ENCODE data around the gene ARRDC4.

Gene ARRDC4

DNA sequence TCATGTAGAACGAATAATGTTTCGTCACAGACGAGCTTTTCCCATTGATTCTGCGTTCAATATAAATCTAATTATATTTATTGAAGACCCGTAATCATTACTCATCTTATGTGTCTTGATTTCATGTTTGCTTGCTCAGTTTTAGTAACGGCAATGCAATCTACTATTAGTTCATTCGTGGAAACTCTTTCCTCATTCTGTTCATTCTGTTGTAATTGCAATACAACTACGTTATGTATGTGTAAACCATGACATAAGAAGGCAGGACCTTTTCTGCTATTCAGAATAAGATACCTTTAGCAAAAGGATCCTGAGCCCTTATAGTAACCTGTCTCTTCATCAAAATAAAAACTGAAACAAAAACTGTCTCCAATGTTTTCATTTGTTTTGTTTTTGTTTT, 6.8 kb upstream of the ARRDC4 start:
- no peak for DNase-seq (ENCODE audit: low read depth)
- TF ChIP-seq CTCF (conservative IDR thresholded peaks at IDR 0.05; ENCODE audit: low read length), result no peak
- no peak overlapping the region for H3K4me3 ChIP-seq (ENCODE audit: low read length)

DNA sequence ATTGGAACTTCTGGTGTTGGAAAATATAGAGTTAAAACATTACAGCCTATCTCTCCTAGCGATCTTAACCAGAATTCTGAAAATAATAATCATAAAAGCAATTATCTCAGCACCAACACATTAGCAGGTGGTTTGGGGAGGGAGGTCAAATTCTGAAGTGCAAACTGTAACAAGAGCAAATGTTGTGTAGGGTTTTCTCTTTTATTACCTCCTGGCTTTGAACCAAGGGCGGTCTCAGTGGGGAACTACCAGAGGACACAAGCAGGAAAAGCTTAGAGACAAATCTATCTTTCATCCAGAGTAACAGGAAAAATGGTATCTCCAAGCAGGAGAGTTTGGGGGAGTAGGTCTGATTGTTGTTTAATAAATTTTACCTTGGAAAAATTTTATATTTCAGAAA, 5.5 kb upstream of the ARRDC4 start:
- DNase-seq (ENCODE audit: low read depth), result no peak
- no peak for TF ChIP-seq CTCF (conservative IDR thresholded peaks at IDR 0.05; ENCODE audit: low read length)
- H3K4me3 ChIP-seq (ENCODE audit: low read length), result no peak overlapping the region

DNA sequence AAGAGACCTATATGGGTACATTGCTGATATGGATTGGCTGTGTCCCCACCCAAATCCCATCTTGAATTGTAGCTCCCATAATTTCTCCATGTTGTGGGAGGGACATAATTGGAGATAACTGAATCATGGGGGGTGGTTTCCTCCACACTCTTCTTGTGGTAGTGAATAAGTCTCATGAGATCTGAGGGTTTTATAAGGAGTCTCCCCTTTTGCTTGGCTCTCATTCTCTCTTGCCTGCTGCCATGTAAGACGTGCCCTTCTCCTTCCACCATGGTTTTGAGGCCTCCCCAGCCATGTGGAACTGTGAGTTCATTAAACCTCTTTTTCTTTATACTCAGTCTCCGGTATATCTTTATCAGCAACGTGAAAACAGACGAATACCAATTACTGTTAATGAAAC, 5.0 kb upstream of the ARRDC4 start:
- H3K4me3 ChIP-seq (ENCODE audit: low read length), result no peak overlapping the region
- no peak for TF ChIP-seq CTCF (conservative IDR thresholded peaks at IDR 0.05; ENCODE audit: low read length)
- DNase-seq (ENCODE audit: low read depth), result no peak

DNA sequence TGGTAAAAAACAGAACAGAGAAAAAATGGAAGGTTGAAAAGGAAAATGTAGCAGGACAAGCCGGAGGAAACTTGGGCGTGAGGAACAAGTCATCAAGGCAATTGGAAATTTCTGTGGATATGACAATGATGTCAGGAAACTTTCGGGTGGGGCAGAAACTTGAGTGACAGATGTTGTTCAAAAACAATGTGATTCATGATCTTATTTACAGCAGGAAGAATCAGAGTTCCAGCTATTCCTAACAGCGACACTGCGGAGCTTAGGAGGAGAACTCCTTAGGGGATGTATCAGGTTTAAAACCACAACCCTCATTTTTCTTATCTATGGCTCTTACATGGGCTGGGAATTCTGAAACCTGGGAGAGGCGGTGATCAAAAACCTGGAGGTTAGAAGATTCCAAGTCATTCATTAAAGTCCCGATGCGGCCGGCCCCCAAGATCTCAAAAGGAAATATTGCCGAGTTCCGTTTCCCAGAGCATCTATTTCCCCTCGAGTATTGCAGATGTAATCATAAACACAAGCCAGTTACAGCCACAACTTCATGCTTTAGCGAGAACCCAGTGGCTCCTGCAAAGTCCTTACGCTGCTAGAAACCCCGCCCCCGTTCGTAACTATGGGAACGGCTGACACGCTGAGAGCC, 659 bp upstream of the ARRDC4 start:
- peak overlapping the region; percentile 52 for H3K4me3 ChIP-seq (ENCODE audit: low read length)
- no peak for DNase-seq (ENCODE audit: low read depth)
- TF ChIP-seq CTCF (conservative IDR thresholded peaks at IDR 0.05; ENCODE audit: low read length), result no peak

DNA sequence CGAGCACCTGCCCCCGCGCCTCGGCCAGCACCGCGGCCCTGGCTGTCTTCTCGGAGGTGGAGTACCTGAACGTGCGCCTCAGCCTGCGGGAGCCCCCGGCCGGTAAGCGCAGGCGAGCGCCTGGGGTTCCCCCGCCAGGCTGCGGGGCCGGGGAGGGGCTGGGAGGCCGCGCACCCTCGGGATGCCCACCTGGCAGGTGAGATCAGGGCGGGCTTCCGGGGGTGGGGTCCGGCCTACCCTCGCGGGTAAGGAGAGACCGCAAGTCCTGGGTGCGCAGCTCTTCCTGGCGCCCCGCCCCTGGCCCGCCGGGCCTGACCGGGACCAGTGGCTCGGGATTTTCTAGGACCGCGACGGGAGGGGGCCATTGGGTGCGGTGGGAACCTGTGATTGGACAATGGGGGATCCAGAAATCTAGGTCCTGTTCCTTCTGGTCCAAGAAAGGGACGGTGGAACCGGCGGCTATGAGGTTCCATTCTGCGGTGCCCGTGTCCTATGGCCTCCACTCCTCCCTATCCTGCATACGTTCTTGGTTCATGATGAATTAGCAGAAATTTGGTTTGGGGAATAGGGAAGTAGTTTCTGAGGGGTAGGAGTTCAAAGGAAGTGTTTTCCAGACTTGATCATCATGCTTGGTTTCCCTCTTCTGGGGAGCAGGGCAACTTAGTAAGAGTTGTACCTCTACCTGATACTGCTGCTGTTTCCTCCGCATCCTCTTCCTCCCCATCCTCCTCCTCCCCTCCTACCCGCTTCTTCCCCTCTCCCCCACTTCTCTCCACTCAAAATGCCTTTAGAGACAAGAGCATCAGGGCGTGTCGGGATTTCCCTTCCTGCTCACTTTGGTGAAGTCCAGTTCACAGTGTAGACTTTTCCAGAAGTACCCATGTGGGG, 808 bp downstream of the ARRDC4 start:
- no peak for TF ChIP-seq CTCF (conservative IDR thresholded peaks at IDR 0.05; ENCODE audit: low read length)
- H3K4me3 ChIP-seq (ENCODE audit: low read length), result peak overlapping the region; percentile 84
- no peak for DNase-seq (ENCODE audit: low read depth)

GRCh38 chr15:97962263-97962662, 1.8 kb downstream of the ARRDC4 start:
- no peak for DNase-seq (ENCODE audit: low read depth)
- TF ChIP-seq CTCF (conservative IDR thresholded peaks at IDR 0.05; ENCODE audit: low read length), result no peak
- peak overlapping the region; percentile 84 for H3K4me3 ChIP-seq (ENCODE audit: low read length)

- H3K4me3 ChIP-seq (ENCODE audit: low read length), result no peak overlapping the region
- DNase-seq (ENCODE audit: low read depth), result no peak
Observed at GRCh38 chr15:97963779-97964178, 3.3 kb downstream of the ARRDC4 start.

More at GRCh38 chr15:97963779-97964178, 3.3 kb downstream of the ARRDC4 start:
- no peak for TF ChIP-seq CTCF (conservative IDR thresholded peaks at IDR 0.05; ENCODE audit: low read length)
